Measurements from ENCODE around the gene CYP21A2.
"Not testable (repeated sequence)": the region's sequence is repeated elsewhere in the genome, so short reads cannot be mapped to it uniquely, and the experiment has no call there.

CYP21A2 gene

DNA sequence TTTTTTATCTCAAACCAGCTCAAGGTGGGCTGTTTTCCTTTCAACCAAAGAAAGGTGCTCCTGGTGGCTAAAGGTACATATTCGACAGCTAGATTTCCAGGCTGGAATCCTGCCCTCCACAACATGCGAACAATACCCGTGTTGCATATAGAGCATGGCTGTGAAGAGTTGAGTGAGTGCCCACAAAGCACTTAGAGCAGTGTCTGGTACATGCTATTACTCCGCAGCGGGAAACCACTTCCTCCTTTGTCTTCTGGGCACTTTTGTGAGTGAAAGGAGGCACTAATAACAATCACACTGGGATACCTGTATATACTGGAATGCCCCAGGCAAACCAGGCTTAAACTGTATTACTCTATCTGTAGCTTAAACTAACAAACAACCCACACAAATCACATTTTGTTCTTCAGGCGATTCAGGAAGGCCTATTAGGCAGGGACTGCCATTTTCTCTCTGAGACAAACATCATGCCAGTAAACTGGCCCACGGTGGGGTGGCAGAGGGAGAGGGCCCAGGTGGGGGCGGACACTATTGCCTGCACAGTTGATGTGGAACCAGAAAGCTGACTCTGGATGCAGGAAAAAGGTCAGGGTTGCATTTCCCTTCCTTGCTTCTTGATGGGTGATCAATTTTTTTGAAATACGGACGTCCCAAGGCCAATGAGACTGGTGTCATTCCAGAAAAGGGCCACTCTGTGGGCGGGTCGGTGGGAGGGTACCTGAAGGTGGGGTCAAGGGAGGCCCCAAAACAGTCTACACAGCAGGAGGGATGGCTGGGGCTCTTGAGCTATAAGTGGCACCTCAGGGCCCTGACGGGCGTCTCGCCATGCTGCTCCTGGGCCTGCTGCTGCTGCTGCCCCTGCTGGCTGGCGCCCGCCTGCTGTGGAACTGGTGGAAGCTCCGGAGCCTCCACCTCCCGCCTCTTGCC, at the start of gene CYP21A2:
CYP21A2 (plus strand) TSS at position 818 of the 927 bp plus-strand sequence; CDS start at position 826, 8 bp downstream.
- not testable (repeated sequence) for DNase-seq

DNA sequence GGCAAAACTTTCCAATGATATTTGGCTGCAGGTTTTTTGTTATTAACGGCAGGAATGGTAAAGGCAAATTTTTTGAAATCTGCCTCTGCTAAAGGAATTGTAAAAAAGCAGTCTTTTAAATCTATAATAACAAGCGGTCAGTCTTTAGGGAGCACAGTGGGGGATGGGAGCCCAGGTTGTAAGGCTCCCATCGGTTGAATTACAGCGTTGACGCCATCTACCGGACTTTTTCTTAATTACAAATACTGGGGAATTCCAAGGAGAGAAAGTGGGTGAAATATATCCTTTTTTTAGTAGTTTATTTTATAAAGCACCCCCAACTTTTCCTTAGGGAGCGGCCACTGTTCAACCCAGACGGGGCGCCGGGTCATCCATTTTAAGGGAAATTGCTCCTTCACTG, 48.9 kb upstream of the CYP21A2 start:
- DNase-seq: not testable (repeated sequence)

DNA sequence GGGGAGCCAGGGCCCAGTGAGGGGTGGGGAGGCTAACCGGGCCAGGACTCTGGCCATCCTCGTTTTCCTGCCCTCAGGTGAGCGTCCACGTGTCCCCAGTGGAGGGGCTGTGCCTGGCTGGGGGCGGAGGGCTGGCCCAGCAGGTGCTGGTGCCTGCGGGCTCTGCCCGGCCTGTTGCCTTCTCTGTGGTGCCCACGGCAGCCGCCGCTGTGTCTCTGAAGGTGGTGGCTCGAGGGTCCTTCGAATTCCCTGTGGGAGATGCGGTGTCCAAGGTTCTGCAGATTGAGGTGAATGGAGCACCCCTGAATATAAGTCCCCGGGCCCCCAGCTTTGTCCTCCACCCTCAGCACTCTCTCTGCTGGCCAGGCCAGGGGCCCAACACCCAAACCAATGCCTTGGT, 43.8 kb upstream of the CYP21A2 start:
- not testable (repeated sequence) for DNase-seq

DNA sequence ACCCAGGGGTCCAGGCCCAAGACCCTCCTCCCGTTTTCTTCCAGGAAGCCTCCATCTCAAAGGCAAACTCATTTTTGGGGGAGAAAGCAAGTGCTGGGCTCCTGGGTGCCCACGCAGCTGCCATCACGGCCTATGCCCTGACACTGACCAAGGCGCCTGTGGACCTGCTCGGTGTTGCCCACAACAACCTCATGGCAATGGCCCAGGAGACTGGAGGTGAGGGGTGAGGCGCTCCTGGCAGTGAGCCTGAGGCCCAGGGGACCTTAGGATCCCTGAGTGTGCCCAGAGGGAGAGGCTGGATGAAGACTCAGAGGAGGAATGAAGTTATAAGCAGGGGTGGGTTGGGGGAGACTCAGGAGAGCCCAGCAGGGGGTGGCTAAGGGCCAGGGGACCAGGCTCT, 41.8 kb upstream of the CYP21A2 start:
- DNase-seq: not testable (repeated sequence)

DNA sequence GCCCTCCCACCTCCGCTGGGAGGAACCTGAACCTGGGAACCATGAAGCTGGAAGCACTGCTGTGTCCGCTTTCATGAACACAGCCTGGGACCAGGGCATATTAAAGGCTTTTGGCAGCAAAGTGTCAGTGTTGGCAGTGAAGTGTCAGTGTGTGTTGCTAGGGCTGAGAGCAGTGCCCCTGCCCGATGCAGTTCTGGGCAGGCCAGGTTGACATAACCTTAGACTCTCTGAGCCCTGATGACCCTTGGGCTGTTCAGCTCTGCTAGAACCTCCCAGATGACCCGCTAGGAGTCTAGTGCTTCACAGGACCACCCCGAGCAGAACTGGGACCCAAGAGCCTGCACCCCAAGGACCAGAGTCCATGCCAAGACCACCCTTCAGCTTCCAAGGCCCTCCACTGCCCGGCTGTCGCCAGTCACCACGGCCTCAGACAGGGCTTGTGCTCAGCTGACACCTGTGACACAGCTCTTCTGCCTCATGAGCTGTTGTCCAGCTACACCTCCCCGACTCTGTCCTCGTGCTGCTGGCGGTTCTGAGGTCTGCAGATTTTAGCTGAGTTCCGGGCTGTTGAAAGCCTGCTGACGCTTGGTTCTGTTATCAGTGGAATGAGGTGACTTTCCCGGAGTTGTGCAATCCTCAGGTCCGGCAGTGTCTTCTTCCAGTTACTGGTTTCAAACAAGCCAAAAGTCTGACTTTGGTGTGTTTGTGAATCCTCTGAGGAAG, 35.5 kb upstream of the CYP21A2 start:
- not testable (repeated sequence) for DNase-seq

DNA sequence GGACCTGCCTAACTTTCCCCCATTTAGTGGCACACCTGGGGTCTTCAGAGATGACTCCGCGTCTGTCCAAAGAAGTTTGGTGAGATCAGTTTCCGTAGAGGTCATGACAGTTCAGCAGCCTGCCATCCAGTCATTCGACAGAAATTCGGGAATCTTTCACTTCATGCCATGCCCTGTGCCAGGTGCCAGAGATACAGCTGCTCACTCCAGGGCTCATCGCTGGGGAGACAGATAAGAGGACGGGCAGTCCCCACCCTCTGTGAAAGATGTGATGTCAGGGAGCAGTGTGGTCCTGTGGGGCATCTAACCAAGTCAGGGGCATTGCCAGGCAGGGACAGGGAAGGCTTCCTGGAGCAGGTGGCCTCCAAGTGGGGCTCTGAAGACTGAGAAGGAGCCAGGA, 34.9 kb upstream of the CYP21A2 start:
- not testable (repeated sequence) for DNase-seq

DNA sequence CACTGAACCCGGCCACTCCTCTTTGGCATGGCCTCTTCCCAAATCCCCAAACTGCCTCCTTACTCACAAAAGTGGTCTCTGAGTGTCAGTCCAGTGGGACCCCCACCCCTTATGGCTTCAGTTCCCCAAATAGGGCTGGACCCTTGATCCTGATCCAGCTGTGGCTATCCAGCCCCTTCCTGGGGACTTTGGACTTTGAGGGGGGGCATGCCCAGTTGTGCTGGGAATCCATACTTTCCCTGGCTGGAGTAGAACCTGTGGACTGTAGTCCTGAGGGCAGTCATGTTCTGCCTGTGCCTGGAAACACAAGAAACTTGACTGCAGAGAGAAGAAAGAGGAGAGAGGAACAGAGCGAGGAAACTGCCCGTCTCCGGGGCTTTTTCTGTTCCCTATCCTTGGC, 33.8 kb upstream of the CYP21A2 start:
- not testable (repeated sequence) for DNase-seq

DNA sequence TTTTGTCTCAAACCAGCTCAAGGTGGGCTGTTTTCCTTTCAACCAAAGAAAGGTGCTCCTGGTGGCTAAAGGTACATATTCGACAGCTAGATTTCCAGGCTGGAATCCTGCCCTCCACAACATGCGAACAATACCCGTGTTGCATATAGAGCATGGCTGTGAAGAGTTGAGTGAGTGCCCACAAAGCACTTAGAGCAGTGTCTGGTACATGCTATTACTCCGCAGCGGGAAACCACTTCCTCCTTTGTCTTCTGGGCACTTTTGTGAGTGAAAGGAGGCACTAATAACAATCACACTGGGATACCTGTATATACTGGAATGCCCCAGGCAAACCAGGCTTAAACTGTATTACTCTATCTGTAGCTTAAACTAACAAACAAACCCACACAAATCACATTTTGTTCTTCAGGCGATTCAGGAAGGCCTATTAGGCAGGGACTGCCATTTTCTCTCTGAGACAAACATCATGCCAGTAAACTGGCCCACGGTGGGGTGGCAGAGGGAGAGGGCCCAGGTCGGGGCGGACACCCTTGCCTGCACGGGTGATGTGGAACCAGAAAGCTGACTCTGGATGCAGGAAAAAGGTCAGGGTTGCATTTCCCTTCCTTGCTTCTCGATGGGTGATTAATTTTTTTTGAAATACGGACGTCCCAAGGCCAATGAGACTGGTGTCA, 33.2 kb upstream of the CYP21A2 start:
- not testable (repeated sequence) for DNase-seq

DNA sequence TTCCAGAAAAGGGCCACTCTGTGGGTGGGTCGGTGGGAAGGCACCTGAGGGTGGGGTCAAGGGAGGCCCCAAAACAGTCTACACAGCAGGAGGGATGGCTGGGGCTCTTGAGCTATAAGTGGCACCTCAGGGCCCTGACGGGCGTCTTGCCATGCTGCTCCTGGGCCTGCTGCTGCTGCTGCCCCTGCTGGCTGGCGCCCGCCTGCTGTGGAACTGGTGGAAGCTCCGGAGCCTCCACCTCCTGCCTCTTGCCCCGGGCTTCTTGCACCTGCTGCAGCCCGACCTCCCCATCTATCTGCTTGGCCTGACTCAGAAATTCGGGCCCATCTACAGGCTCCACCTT, 32.7 kb upstream of the CYP21A2 start:
- not testable (repeated sequence) for DNase-seq

DNA sequence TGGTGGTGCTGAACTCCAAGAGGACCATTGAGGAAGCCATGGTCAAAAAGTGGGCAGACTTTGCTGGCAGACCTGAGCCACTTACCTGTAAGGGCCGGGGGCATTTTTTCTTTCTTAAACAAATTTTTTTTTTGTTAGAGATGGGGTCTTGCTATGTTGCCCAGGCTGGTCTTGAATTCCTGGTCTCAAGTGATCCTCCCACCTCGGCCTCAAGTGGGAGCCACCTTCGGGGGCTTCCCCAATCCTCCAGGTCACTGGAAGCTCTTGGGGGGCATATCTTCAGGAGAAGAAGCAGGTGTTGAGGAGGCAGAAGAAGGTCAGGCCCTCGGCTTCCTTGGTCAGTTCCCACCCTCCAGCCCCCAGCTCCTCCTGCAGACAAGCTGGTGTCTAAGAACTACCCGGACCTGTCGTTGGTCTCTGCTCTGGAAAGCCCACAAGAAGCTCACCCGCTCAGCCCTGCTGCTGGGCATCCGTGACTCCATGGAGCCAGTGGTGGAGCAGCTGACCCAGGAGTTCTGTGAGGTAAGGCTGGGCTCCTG, 32.2 kb upstream of the CYP21A2 start:
- DNase-seq: not testable (repeated sequence)

DNA sequence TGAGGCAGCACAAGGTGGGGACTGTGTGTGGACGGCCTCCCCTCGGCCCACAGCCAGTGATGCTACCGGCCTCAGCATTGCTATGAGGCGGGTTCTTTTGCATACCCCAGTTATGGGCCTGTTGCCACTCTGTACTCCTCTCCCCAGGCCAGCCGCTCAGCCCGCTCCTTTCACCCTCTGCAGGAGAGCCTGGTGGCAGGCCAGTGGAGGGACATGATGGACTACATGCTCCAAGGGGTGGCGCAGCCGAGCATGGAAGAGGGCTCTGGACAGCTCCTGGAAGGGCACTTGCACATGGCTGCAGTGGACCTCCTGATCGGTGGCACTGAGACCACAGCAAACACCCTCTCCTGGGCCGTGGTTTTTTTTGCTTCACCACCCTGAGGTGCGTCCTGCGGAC, 31.1 kb upstream of the CYP21A2 start:
- DNase-seq: not testable (repeated sequence)

DNA sequence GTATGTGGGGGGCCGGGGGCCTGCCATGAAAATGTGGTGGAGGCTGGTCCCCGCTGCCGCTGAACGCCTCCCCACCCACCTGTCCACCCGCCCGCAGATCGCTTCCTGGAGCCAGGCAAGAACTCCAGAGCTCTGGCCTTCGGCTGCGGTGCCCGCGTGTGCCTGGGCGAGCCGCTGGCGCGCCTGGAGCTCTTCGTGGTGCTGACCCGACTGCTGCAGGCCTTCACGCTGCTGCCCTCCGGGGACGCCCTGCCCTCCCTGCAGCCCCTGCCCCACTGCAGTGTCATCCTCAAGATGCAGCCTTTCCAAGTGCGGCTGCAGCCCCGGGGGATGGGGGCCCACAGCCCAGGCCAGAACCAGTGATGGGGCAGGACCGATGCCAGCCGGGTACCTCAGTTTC, 30.2 kb upstream of the CYP21A2 start:
- DNase-seq: not testable (repeated sequence)

DNA sequence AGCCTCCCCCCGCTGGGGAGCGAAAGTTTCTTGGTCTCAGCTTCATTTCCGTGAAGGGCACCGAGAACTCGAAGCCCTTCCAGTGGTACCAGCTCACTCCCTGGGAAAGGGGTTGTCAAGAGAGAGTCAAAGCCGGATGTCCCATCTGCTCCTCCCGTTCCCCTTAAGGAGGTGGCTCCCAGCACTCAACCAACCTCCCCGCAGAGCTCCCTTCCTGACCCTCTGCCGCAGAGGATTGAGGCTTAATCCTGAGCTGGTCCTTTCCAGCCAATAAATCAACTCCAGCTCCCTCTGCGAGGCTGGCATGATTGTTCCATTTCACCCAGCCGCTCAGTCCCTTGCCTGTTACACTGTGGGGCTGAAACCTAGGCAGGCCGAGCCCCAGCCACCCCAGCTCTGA, 29.6 kb upstream of the CYP21A2 start:
- DNase-seq: not testable (repeated sequence)

DNA sequence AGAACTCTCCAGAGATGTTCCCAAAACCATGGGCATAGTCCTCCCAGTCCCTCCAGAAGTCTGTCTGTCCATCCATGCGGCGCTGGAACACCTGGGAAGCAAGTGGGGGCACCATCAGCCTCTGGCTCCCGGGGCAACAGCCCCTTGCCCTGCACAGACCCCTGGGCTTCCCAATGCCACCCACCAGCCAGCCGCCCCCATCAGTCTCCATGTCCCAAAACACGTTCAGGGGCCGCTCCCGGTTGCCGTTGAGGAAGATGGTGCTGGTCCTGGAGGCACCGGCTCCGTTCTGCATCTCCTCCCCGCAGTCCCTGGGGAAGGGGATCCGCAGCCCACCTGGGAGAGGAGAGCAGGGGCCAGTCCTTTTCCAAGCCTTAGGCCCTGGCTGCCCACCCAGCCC, 28.7 kb upstream of the CYP21A2 start:
- DNase-seq: not testable (repeated sequence)

DNA sequence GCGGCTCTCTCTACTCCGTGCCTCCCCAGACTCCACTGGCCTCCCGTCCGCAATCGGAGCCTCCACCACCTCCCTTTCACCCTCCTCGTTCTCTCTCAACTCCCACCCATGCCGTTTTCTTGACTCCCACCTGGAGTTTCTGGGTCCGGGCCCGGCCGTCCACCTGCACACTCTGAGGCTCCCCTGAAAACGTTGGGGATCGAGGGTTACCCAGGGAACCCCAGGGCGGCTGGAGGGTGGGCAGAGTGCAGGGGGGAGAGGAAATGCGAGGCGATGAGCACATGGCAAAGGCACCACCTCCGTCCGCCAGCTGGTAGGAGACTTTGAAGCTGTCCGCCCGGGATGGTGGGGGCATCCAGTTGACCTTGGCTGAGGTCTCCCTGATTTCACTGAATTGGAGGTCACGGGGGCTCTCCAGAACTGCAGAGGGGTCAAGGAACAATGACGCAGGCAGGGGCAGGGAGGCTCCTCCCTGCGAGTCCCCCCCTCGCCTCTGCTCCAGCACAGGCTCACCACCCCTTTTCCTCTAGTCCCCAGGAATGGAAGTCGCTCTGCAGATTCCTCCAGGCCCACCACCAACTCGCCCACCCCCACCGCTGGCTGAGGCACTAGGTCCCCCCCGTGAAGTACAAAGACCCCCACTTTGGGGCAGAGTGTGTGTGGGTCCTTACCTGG, 27.2 kb upstream of the CYP21A2 start:
- not testable (repeated sequence) for DNase-seq

DNA sequence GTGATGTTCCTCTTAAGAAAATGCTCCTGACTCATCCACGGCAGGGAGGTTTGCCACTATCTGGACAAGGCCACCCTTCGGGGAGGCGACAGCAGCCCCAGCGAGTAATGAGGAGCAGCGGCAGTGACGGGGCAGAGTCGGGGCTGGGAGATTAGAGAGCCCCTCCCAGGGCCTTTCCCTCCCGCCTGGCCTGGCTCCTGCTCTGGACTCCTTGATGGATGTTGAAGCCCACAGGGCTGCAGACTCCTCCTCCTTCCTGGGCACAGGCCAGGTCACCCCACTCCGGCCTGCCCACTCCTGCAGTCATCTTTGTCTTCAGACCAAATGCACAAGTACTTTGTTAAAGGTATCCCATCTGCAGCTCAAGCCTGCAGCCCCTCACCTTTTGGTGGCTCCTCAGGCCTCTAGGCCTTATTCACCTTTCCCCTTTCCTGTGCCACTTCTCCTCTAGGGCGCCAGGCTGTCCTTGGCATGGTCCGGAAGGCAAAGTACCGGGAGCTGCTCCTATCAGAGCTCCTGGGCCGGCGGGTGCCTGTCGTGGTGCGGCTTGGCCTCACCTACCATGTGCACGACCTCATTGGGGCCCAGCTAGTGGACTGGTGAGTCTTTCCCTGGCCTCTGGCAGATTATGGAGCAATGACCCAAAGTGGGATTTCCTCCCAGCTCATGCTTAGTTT, 25.1 kb upstream of the CYP21A2 start:
- not testable (repeated sequence) for DNase-seq

DNA sequence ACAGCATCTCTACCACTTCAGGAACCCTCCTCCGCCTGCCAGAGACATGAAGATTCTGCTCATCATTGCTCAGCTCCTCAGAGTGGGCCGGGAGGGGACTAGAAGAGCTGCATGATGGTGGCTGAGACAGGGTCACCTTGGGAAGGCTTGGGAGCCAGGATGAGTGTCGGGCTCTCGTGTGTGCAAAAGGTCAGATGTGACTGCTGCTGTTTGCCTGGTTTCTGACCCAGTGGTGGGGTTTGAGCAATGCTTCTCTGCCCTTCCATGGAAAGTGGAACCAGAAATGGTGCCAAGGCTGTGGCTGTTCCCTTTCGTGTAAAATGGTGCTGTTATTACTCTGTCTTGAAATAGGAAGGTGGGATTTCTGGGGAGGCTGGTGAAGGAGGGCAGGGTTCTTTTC, 24.5 kb upstream of the CYP21A2 start:
- DNase-seq: not testable (repeated sequence)

DNA sequence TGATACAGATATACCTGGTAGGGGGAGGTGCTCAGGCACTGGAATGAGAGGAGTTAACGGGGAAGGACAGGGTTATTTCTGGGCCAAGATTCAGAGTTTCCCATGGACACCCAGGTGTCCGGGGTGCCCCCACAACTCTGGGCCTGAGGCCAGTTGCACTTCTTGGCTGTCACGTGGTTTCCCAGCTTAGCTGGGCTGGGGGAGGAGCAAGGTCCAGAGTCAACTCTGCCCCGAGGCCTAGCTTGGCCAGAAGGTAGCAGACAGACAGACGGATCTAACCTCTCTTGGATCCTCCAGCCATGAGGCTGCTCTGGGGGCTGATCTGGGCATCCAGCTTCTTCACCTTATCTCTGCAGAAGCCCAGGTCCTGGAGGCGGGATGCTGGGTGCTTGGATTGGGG, 23.7 kb upstream of the CYP21A2 start, which contains the start of gene C4B:
C4B (plus strand) TSS at position 249 of the 400 bp plus-strand sequence; CDS start at position 300, 51 bp downstream.
- DNase-seq: not testable (repeated sequence)

DNA sequence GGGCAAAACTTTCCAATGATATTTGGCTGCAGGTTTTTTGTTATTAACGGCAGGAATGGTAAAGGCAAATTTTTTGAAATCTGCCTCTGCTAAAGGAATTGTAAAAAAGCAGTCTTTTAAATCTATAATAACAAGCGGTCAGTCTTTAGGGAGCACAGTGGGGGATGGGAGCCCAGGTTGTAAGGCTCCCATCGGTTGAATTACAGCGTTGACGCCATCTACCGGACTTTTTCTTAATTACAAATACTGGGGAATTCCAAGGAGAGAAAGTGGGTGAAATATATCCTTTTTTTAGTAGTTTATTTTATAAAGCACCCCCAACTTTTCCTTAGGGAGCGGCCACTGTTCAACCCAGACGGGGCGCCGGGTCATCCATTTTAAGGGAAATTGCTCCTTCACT, 16.1 kb upstream of the CYP21A2 start:
- not testable (repeated sequence) for DNase-seq

DNA sequence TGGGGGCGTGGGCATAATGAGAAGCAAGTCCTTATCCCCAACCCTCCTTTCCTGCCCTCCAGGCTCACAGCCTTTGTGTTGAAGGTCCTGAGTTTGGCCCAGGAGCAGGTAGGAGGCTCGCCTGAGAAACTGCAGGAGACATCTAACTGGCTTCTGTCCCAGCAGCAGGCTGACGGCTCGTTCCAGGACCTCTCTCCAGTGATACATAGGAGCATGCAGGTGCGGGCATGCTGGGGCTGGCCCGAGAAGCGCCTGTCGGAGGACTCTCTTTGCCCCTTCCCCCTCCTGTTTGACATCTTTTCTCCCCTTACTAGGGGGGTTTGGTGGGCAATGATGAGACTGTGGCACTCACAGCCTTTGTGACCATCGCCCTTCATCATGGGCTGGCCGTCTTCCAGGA, 9.6 kb upstream of the CYP21A2 start:
- DNase-seq: not testable (repeated sequence)

DNA sequence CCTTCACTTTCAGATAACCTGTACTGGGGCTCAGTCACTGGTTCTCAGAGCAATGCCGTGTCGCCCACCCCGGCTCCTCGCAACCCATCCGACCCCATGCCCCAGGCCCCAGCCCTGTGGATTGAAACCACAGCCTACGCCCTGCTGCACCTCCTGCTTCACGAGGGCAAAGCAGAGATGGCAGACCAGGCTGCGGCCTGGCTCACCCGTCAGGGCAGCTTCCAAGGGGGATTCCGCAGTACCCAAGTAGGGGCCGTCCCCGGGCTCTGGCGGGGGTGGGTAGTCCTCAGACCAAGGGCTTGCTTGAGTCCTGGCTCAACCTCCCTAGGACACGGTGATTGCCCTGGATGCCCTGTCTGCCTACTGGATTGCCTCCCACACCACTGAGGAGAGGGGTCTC, 8.7 kb upstream of the CYP21A2 start:
- not testable (repeated sequence) for DNase-seq

Measured in activated T-cell treated with anti-CD3 and anti-CD28 coated beads for 4 hours (primary cell).